Measurements from ENCODE around the gene CPE. TPM values are rescaled to one million over a fixed set of nuclear protein-coding genes. Genes with fewer than 3 reads are reported as not detected.
A peak's percentile ranks its signal among the peaks of the same experiment; 100 is the strongest.

Gene CPE
- total RNA-seq, 1 donor from 2014 or later = 10.7 TPM

DNA sequence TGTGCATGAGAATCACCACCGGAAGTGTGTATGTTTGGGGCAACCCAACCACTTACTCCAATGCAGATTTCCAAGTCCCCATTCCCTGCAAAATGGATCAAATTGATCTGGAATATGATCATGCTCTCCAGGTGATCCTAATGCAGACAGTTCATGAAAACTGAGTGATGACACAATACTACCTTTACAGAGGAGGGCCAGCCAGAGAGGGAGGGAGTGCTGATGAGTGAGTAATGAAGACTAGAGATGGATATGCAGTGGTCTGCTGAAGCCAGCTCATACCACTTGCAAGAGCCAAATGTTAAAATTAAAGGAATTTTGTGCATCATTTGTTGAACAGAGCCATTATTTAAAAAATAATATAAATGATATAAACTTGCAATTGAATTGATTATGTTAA, 10.2 kb upstream of the CPE start:
- no peak for DNase-seq (ENCODE audit: low read depth)
- TF ChIP-seq, protein P1, sequence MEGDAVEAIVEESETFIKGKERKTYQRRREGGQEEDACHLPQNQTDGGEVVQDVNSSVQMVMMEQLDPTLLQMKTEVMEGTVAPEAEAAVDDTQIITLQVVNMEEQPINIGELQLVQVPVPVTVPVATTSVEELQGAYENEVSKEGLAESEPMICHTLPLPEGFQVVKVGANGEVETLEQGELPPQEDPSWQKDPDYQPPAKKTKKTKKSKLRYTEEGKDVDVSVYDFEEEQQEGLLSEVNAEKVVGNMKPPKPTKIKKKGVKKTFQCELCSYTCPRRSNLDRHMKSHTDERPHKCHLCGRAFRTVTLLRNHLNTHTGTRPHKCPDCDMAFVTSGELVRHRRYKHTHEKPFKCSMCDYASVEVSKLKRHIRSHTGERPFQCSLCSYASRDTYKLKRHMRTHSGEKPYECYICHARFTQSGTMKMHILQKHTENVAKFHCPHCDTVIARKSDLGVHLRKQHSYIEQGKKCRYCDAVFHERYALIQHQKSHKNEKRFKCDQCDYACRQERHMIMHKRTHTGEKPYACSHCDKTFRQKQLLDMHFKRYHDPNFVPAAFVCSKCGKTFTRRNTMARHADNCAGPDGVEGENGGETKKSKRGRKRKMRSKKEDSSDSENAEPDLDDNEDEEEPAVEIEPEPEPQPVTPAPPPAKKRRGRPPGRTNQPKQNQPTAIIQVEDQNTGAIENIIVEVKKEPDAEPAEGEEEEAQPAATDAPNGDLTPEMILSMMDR (IDR thresholded peaks at IDR 0.05; ENCODE audit: insufficient read depth, low read length, poor library complexity, severe bottlenecking) = no peak

DNA sequence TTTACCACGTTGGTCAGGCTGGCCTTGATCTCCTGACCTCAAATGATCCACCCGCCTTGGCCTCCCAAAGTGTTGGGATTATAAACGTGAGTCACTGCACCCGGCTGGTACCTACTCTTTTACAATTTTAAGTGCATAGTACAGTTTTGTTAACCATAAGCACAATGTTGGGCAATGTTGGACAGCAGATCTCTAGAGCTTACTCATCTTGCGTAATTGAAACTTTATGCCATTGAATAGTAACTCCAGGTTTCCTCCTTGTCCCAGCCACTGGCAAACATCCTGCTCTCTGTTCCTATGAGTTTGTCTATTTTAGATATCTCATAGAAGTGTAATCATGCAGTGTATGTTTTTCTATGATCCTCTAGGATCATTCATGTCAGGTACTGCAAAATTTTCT, 9.3 kb upstream of the CPE start:
- DNase-seq (ENCODE audit: low read depth) = no peak
- Histone ChIP-seq H3K36me3 (ENCODE audit: control insufficient read depth, insufficient read depth, low read length) (no peaks in the 10 kb centered on the region), H3K27me3 (ENCODE audit: control insufficient read depth, insufficient read depth, low read length) (no peaks in the 10 kb centered on the region), H3K4me3 (ENCODE audit: low read depth, low read length) (no peak overlapping the region)
- TF ChIP-seq, protein P1 (IDR thresholded peaks at IDR 0.05; ENCODE audit: insufficient read depth, low read length, poor library complexity, severe bottlenecking) = no peak

More for the DNA sequence above, 10.2 kb upstream of the CPE start:
- no peaks in the 10 kb centered on the region for H3K27me3 ChIP-seq (ENCODE audit: control insufficient read depth, insufficient read depth, low read length)
- no peak overlapping the region for H3K4me3 ChIP-seq (ENCODE audit: low read depth, low read length)
- H3K36me3 ChIP-seq (ENCODE audit: control insufficient read depth, insufficient read depth, low read length) = no peaks in the 10 kb centered on the region

DNA sequence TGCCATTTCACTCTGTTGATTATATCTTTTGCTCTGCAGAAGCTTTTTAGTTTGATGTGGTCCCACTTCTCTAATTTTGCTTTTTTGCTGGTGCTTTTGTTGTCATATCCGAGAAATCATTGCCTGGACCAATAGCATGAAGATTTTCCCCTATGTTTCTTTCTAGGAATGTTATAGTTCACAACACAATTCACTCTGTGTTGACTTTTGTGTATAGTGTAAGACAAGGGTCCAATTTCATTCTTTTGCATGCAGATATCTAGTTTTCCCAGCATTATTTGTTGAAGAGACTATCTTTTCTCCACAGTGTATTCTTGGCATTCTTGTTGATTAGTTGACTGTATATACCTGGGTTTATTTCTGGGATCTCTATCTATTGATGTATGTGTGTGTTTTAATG, 8.3 kb upstream of the CPE start:
- H3K27me3 ChIP-seq (ENCODE audit: control insufficient read depth, insufficient read depth, low read length) = no peaks in the 10 kb centered on the region
- H3K4me3 ChIP-seq (ENCODE audit: low read depth, low read length) = no peak overlapping the region
- TF ChIP-seq, protein P1 (IDR thresholded peaks at IDR 0.05; ENCODE audit: insufficient read depth, low read length, poor library complexity, severe bottlenecking) = no peak
- no peak for DNase-seq (ENCODE audit: low read depth)
- no peaks in the 10 kb centered on the region for H3K36me3 ChIP-seq (ENCODE audit: control insufficient read depth, insufficient read depth, low read length)

DNA sequence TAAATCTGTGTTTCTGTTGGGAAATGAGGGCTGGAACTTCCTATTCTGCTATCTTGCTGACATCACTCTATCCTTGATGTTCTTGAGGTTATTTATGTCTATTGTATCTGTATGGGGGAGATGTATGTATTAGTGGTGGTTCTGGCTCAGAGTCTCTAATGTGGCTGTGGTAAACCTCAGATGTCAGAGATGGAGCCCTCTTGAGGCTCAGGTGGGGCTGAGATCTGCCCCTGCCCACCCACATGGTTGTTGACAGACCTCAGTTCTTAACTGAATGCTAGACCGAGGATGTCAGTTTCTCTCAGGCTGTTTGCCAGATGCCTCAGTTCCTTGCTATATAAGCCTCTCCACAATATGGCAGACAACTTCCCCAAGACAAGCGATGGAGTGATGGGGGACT, 3.3 kb upstream of the CPE start:
- no peak for DNase-seq (ENCODE audit: low read depth)
- Histone ChIP-seq H3K4me3 (ENCODE audit: low read depth, low read length) (no peak overlapping the region), H3K36me3 (ENCODE audit: control insufficient read depth, insufficient read depth, low read length) (no peaks in the 10 kb centered on the region), H3K27me3 (ENCODE audit: control insufficient read depth, insufficient read depth, low read length) (no peaks in the 10 kb centered on the region)
- TF ChIP-seq, protein P1 (IDR thresholded peaks at IDR 0.05; ENCODE audit: insufficient read depth, low read length, poor library complexity, severe bottlenecking) = no peak

DNA sequence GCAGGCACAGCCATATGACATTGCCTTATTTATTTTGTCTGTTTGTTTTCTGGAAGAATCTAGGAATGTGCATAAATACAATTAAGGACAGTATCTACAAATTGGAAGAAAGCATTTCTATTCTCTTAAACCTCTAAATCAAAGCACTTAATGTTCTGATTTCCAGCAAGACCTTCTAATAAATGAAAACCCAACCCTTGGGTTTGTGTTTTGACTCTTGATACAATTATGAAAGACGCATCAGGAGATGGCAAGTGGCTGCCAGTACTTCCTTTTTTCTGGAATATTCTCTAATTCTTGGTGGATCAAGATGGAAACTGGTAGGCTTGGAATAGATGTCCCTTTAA, 437 bp upstream of the CPE start:
- TF ChIP-seq, protein P1 (IDR thresholded peaks at IDR 0.05; ENCODE audit: insufficient read depth, low read length, poor library complexity, severe bottlenecking) = no peak
- peak overlapping the region; percentile 55 for H3K4me3 ChIP-seq (ENCODE audit: low read depth, low read length)
- no peak for DNase-seq (ENCODE audit: low read depth)
- no peaks in the 10 kb centered on the region for H3K36me3 ChIP-seq (ENCODE audit: control insufficient read depth, insufficient read depth, low read length)
- no peaks in the 10 kb centered on the region for H3K27me3 ChIP-seq (ENCODE audit: control insufficient read depth, insufficient read depth, low read length)

DNA sequence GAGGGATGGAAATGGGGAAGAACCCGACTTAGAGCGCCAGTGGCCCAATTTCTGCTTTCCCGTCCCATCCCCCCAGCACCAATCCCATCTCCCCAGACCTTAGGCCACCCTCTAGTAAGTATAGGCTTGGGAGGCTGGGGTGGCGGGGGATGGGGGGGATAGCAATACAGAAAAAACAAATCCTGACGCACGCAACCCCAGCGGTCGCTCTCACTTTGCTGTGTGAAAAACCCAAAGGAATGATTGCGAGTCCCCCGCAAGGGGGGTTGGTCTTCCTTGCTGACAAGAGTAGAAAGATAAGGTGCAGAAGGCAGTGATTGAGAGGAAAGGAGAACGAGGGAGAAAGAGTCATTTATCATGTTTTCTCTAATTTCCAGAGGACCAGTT, 863 bp downstream of the CPE start:
- TF ChIP-seq, protein P1 (IDR thresholded peaks at IDR 0.05; ENCODE audit: insufficient read depth, low read length, poor library complexity, severe bottlenecking) = no peak
- H3K4me3 ChIP-seq (ENCODE audit: low read depth, low read length) = peak overlapping the region; percentile 55
- H3K27me3 ChIP-seq (ENCODE audit: control insufficient read depth, insufficient read depth, low read length) = no peaks in the 10 kb centered on the region
- H3K36me3 ChIP-seq (ENCODE audit: control insufficient read depth, insufficient read depth, low read length) = no peaks in the 10 kb centered on the region
- no peak for DNase-seq (ENCODE audit: low read depth)
